GM08714 (cell line): Measurements from ENCODE around the gene GATA2.

Source experiments
- H3K4me3 ChIP-seq: fragments of 200-500 bp; sonication (Bioruptor generic); 2 replicates; pipeline ENCODE4 v1.5.1; 2014; ENCODE audit warnings: mild to moderate bottlenecking, low read length, inconsistent platforms
- ZNF274 ChIP-seq: IDR thresholded peaks from 2 replicates; pipeline ENCODE4 v1.6.1; 2012; ENCODE audit warnings: mild to moderate bottlenecking, low read depth, low read length

GATA2 gene

DNA sequence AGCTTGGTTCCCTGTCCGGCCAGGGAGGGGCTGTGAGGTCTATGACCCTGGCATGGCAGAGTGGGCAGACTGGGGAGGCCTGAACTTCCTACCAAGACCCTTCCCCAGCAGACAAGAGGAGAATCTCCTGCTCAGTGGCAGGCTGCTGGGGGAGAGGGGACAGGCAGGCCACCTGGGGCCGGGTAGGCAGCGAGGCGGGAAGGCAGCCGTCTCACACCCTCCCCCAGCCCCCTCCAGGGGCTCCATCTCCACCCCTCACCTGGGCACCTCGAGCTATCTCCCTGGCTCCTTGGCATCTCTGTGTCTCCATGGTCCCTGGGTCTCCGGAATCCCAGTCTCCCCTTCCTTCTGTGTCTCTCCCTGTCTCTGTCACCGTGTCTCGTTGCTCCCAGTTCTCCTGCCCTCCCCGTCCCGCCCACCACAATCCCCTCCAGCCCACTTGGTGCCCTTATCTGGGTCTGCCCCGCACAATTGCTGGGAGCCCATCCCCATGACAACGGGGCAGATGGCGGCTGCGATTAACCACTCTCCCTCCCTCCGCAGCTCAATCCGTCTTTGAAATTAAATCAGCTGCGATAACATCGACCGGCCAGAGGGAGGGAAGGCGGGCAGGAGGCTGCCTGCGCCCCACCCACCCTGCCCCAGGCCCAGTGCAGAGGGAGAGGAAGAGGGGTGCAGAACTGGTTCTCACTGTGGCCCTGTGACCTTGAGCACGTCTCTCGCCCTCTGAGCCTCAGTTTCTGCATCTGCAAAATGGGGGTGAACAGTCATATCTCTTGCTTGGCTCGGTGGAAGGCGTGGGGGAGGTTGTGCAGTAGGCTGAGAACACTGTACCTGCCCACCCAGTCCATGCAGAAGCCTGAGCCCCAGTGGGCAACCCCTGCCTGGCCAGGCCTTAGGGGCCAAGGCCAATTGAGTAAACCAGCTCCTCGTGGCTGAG is 36.0 kb downstream of the GATA2 start:
- H3K4me3 ChIP-seq = no peak overlapping the region
- no peak for TF ChIP-seq ZNF274

DNA sequence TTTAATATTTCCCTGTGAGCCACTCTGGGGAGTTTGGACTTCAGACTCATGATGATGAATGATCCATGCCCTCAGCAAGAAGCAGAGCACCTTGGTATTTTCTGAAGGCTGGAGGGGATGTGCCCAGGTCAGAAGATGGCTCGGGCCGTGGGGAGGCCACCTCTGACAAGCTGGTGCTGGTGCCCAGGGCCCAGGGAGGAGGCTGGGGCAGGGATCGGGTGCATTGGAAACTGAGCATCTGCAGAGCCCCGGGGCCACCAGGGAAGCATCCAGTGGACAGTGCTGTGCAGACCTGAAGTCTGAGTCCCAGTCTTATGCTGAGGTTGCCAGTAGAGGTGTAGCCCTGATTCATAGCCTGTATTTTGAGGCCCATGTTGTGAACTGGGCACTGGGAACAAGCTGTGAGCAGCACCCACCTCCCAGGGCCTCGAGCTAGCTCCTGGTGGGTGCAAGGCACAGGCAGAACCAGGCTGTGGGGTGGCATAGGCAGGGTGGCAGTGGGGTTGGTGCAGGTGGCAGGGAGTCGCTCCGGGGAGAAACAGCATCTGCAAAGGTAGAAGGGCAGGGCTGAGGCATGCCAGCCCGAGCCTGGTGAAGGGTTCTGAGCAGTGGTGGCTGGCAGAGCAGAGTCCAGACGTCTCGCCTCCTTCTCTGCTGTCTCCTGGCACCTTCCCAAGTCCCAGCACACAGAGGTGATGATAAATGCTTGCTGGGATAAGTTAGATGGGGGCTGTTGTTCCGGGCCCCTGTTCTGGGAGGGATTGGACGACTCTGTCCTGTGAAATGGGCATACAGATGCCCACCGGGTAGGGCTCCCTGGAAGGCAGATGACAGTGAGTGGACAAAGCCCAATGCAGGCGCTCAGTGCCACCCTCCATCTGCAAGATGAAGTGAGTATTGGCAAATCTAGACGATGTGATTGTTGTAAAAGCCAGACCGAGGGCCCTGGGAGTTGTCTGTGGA is 36.9 kb downstream of the GATA2 start:
- no peak for TF ChIP-seq ZNF274

DNA sequence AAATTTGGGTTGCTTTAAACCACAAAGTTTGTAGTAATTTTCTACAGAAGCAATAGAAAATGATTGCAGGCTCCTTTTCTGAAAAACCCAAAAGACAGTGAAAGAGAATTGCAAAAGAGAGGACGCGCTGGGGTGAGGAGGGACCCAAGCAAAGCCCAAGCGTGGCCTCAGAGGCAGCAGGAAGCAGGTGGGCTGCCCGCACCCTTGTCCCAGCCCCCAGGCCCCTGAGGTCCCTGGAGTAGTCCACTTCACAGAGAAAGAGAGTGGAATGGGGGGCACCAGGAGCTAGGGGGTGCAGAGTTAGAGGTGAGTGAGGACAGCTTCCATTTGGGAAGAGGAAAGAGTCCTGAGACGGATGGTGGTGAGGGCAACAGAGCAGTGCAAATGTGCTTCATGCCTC is 37.9 kb downstream of the GATA2 start:
- no peak overlapping the region for H3K4me3 ChIP-seq
- no peak for TF ChIP-seq ZNF274

More for the DNA sequence above, 36.9 kb downstream of the GATA2 start:
- H3K4me3 ChIP-seq = no peak overlapping the region

DNA sequence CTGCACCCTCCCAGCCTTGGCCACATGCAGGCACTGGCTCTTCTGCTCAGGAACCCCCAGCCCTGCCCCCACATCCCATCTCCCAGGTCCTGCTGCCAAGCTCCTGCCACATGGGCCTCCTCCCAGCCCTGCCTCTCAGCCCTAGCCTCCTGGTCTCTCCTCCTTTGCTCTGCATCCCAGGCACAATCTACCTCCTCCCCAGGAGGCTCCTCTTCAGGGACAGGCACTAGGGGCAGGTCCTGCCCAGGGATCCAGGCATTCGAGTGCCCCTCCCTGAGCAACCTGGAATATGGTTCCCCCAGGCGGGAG is 38.7 kb downstream of the GATA2 start:
- no peak overlapping the region for H3K4me3 ChIP-seq
- TF ChIP-seq ZNF274 = no peak

- H3K4me3 ChIP-seq = no peak overlapping the region
- TF ChIP-seq ZNF274 = no peak
Measured at GRCh38 chr3:128453501-128454309, 39.3 kb downstream of the GATA2 start.

DNA sequence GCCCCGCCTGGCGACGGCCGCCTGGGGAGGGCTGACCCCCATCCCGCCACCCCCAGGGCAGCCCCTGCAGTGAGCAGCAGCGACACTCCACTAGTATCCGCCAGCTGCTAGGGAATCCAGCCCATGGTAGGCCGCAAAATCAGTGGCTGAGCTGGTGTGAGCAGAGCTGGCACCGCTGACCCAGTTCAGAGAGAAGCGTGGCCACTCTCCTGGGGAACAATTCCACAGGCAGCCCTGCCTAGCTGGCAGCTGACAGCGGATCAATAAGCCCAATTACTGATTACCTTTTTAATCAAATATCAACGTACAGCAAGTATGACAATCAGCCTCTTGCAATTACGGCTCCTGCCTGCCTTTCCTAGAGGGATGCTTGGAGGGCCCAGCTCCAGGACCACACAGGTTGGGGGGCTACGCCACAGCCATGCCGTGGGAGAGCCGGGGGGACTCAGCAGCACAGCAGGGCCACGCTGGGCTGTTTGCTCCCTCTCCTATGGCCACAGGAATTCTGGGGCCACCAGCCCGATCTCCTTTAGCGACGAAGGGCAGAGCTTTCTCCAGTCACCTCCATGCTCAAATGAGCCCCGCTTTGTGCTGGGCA is 40.2 kb downstream of the GATA2 start:
- TF ChIP-seq ZNF274 = no peak
- H3K4me3 ChIP-seq = no peak overlapping the region

DNA sequence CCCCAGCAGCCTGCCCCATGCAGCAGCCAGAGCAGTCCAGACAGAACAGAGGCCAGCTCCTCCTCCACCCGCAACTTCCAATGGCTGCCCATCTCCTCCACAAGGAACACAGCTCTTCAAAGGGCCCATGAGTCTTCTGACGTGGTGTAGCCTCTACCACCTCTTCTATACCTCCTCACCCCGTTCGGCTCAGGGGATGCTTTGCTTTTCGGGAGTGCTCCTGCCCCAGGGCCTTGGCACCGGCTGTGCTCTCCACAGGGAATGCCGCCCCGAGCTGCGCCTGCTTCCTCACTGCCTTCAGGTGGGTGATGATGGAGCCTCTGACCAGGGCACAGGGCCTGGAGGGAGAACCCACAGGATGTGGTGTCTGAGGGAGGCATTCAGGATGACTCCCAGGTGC is 40.9 kb downstream of the GATA2 start:
- no peak overlapping the region for H3K4me3 ChIP-seq
- TF ChIP-seq ZNF274 = no peak

GRCh38 chr3:128449111-128449638 is 43.8 kb downstream of the GATA2 start:
- no peak for TF ChIP-seq ZNF274
- H3K4me3 ChIP-seq = no peak overlapping the region

GRCh38 chr3:128448491-128448890 is 44.5 kb downstream of the GATA2 start:
- TF ChIP-seq ZNF274 = no peak
- H3K4me3 ChIP-seq = no peak overlapping the region

DNA sequence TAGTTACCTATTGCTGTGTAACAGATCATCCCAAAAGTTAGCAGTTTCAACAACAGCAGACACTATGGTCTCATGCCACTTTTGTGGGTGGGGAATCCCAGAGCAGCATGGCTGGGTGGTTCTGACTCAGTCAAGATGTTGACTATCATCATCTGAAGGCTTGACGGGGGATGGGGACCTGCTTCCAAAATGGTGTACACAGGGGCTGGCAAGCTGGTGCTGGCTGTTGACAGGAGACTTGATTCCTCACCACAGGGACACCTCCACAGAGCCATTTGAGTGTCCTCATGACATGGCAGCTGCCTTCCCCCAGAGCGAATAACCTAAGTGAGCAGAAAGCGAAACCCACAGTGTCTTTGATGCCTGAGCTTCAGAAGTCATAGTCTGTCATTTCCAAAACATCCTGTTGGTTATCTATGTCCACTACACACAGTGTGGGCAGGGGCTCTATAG is 45.4 kb downstream of the GATA2 start:
- no peak for TF ChIP-seq ZNF274

DNA sequence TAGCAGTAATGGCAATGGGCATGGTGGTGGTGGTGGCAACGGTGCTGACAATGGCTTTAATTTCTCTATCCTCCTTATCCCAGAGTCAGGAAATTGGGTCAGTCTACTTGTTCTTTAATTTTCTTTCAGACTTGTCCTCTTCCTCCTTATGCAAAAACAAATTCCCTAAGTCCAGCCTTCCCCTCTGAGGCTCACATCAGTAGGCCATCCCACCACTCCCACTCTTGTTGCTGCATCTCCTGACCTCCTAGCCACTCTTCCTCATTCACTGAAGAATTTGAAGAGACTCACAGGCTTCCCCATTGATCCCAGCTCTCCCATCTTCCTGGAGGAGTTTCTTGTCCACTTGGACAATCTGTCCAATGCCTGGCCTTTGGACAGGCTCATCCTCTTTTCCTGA is 46.2 kb downstream of the GATA2 start:
- TF ChIP-seq ZNF274 = no peak
- no peak overlapping the region for H3K4me3 ChIP-seq

More for the DNA sequence above, 45.4 kb downstream of the GATA2 start:
- H3K4me3 ChIP-seq = no peak overlapping the region

DNA sequence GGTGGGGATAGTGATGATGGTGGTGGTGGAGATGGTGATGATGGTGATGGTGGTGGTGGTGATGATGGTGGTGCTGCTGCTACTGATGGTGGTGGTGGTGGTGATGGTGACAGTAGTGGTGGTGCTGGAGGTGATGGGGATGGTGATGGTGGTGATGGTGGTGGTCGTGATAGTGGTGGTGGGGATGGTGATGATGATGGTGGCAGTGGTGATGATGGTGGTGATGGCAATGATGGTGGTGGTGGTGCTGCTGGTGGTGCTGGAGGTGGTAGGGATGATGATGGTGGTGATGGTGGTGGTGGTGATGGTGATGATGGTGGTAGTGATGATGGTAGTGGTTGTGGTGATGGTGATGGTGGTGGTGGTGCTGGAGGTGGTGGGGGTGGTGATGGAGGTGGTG is 47.6 kb downstream of the GATA2 start:
- TF ChIP-seq ZNF274 = no peak
- H3K4me3 ChIP-seq = no peak overlapping the region

GRCh38 chr3:128443771-128444170 is 49.2 kb downstream of the GATA2 start:
- TF ChIP-seq ZNF274 = no peak
- no peak overlapping the region for H3K4me3 ChIP-seq
